K562 (cell line): ENCODE data around the gene PPM1M. TPM values are rescaled to one million over a fixed set of nuclear protein-coding genes. Genes with fewer than 3 reads are reported as not detected.

Source experiments
- CCNT2 ChIP-seq: IDR thresholded peaks from 2 replicates; pipeline ENCODE4 v1.6.1; 2011; ENCODE audit warnings: borderline replicate concordance, low read depth, mild to moderate bottlenecking, moderate library complexity, mixed read lengths, low read length; ENCODE audit not compliant: insufficient read length; ENCODE audit errors: extremely low read depth
- DACH1 ChIP-seq: fragments of 450-650 bp; IDR thresholded peaks from 2 replicates; pipeline ENCODE4 v1.6.1; 2018; ENCODE audit not compliant: partially characterized antibody
- ESRRA ChIP-seq: fragments of 450-650 bp; IDR thresholded peaks from 2 replicates; pipeline ENCODE4 v1.6.1; 2014; ENCODE audit warnings: low read depth, mild to moderate bottlenecking, moderate library complexity, borderline replicate concordance
- GABPB2 ChIP-seq: fragments of 250-450 bp; sonication (Bioruptor Pico); conservative IDR thresholded peaks from 2 replicates; pipeline ENCODE4 v1.5.1; 2021; ENCODE audit warnings: mild to moderate bottlenecking
- GATA2 ChIP-seq: sonication (generic); formaldehyde crosslinking; IDR thresholded peaks from 2 replicates; pipeline ENCODE4 v1.4.0; 2020; ENCODE audit warnings: mild to moderate bottlenecking, missing genetic modification reagents
- GATAD2B ChIP-seq: fragments of 450-650 bp; IDR thresholded peaks from 2 replicates; pipeline ENCODE4 v1.6.1; 2017; ENCODE audit warnings: mild to moderate bottlenecking, borderline replicate concordance
- MBD2 ChIP-seq: sonication (generic); IDR thresholded peaks from 2 replicates; pipeline ENCODE4 v1.6.1; 2016; ENCODE audit warnings: low read depth, borderline replicate concordance
- MTA3 ChIP-seq: fragments of 450-650 bp; formaldehyde crosslinking; IDR thresholded peaks from 2 replicates; pipeline ENCODE4 v1.6.1; 2017; ENCODE audit warnings: mild to moderate bottlenecking, borderline replicate concordance
- NRF1 ChIP-seq, 2 experiments: fragments of 450-650 bp; IDR thresholded peaks in 1 of 2; conservative IDR thresholded peaks in 1 of 2; 2 replicates each; pipeline ENCODE4 v1.6.1; 2014; ENCODE audit warnings: mild to moderate bottlenecking in 2 of 2
- RAD21 ChIP-seq, 2 experiments: fragments of 250-450 bp in 1 of 2; fragments of 450-650 bp in 1 of 2; sonication (Bioruptor Pico) in 1 of 2; formaldehyde crosslinking in 1 of 2; IDR thresholded peaks in 1 of 2; conservative IDR thresholded peaks in 1 of 2; 2 replicates each; pipeline versions ENCODE4 v1.4.0 to v1.8.0; 2020 to 2022; ENCODE audit warnings: mild to moderate bottlenecking in 2 of 2, moderate library complexity in 1 of 2
- RBBP5 ChIP-seq: fragments of 200-600 bp; sonication (generic); IDR thresholded peaks from 2 replicates; pipeline ENCODE4 v1.6.1; 2012; ENCODE audit warnings: borderline replicate concordance, mild to moderate bottlenecking, low read length, control low read depth, inconsistent platforms; ENCODE audit not compliant: insufficient read depth, poor library complexity, severe bottlenecking
- RBFOX2 ChIP-seq: fragments of 200-400 bp; formaldehyde crosslinking; IDR thresholded peaks from 2 replicates; pipeline ENCODE4 v1.6.1; 2017; ENCODE audit warnings: low read depth, mild to moderate bottlenecking, low read length, moderate library complexity
- SOX6 ChIP-seq: fragments of 450-650 bp; IDR thresholded peaks from 2 replicates; pipeline ENCODE4 v1.6.1; 2014; ENCODE audit warnings: mild to moderate bottlenecking
- YY1 ChIP-seq, 3 experiments: IDR thresholded peaks; 2 replicates each; pipeline ENCODE4 v1.6.1; 2011; ENCODE audit warnings: low read length in 2 of 3, mild to moderate bottlenecking in 2 of 3, moderate library complexity in 2 of 3, borderline replicate concordance in 1 of 3, control low read depth in 1 of 3, low read depth in 1 of 3; ENCODE audit not compliant: insufficient read depth in 3 of 3, insufficient replicate concordance in 2 of 3, control insufficient read depth in 1 of 3, insufficient read length in 1 of 3; ENCODE audit errors: extremely low read depth in 1 of 3
- ZBED1 ChIP-seq: IDR thresholded peaks from 2 replicates; pipeline ENCODE4 v1.6.1; 2014
- ZNF324 ChIP-seq: fragments of 250-450 bp; sonication (Bioruptor Pico); IDR thresholded peaks from 2 replicates; pipeline ENCODE4 v1.4.0; 2020; ENCODE audit warnings: mild to moderate bottlenecking
- ZNF609 ChIP-seq: sonication (generic); formaldehyde crosslinking; IDR thresholded peaks from 2 replicates; pipeline ENCODE4 v1.8.1; 2023; ENCODE audit warnings: missing genetic modification reagents, mild to moderate bottlenecking, borderline replicate concordance
- ZNF639 ChIP-seq, 2 experiments: fragments of 200-800 bp in 1 of 2; sonication (Bioruptor generic) in 1 of 2; sonication (generic) in 1 of 2; formaldehyde crosslinking in 1 of 2; IDR thresholded peaks in 1 of 2; conservative IDR thresholded peaks in 1 of 2; 2 replicates each; pipeline versions ENCODE4 v1.5.0 to v1.6.1; 2016 to 2020; ENCODE audit warnings: missing compliant biosample characterization in 1 of 2, missing genetic modification characterization in 1 of 2, missing genetic modification reagents in 1 of 2
- polyA plus RNA-seq, 8 experiments: library from polyadenylated mRNA; depleted of rRNA in 4 of 8; stranded (reverse) in 5 of 8; unstranded in 3 of 8; fragments of >200 nt; fragmentation: Nextera tagmentation in 2 of 8; fragmentation: Illumina TruSeq in 1 of 8; extraction: Ambion mirVana in 2 of 8; extraction: Trizol in 1 of 8; gene quantifications; 2 replicates each; pipeline versions ENCODE4 v1.2.1 to v1.2.3, GENCODE V29; 2011 to 2014; ENCODE audit warnings: inconsistent platforms in 1 of 8, missing spikeins in 1 of 8
- total RNA-seq, 7 experiments: library from RNA; depleted of rRNA in 6 of 7; stranded (reverse); fragments of >200 nt in 6 of 7; fragmentation: Illumina TruSeq in 2 of 7; extraction: Trizol in 2 of 7; gene quantifications; 2 replicates each; pipeline versions ENCODE4 v1.2.1 to v1.2.3, GENCODE V29; 2011 to 2021; ENCODE audit warnings: low replicate concordance in 1 of 7

The PPM1M gene
- total and polyA plus RNA-seq, 9 of the 15 experiments (the other 6 are each of a cell fraction or from before 2014, with no cell fraction given), result 1.4 to 9.2 (median 4.4) TPM

GRCh38 chr3:52197842-52198625 lies 47.5 kb upstream of the PPM1M start, which contains the start of gene ALAS1 (continued):
- peak in 1 of 2 experiments; percentile 35; a peak in 1 of 4 replicates for TF ChIP-seq ZNF639 (CRISPR knock-in tag; conservative IDR thresholded peaks at IDR 0.05 in 1 of 2, IDR thresholded peaks at IDR 0.05 in 1 of 2)
- TF ChIP-seq GATA2, result no peak
- TF ChIP-seq DACH1, result no peak
- TF ChIP-seq RBBP5, result peak; percentile 44
- TF ChIP-seq ZBED1, result no peak
- no peak for TF ChIP-seq ZNF609
- peak; percentile 63; the same call in 1 of the 2 replicates for TF ChIP-seq MTA3
- TF ChIP-seq ESRRA, result peak; percentile 17; the same call in 1 of the 2 replicates
- TF ChIP-seq CCNT2, result peak; percentile 57
- peak; percentile 43; the same call in 1 of the 2 replicates for TF ChIP-seq MBD2
- peak; percentile 99 for TF ChIP-seq NRF1 (conservative IDR thresholded peaks at IDR 0.05 in 1 of 2, IDR thresholded peaks at IDR 0.05 in 1 of 2)
- peak in 1 of 2 experiments; percentile 24; a peak in 1 of 4 replicates for TF ChIP-seq RAD21 (CRISPR knock-in tag; conservative IDR thresholded peaks at IDR 0.05 in 1 of 2, IDR thresholded peaks at IDR 0.05 in 1 of 2)
- no peak for TF ChIP-seq ZNF324
- no peak for TF ChIP-seq SOX6
- no peak for TF ChIP-seq GATAD2B
- TF ChIP-seq YY1 (IDR thresholded peaks at IDR 0.05; ENCODE audit: borderline replicate concordance in 1 of 3, control insufficient read depth in 1 of 3, extremely low read depth in 1 of 3, insufficient read depth in 3 of 3, insufficient read length in 1 of 3, insufficient replicate concordance in 2 of 3, low read depth in 1 of 3, low read length in 2 of 3), result peak in 1 of 3 experiments; percentile 31
- peak; percentile 93 for TF ChIP-seq RBFOX2
- TF ChIP-seq GABPB2, result no peak
